IMR-90 (cell line): ENCODE results near the gene GRM6.

Source experiments
- CEBPB ChIP-seq: IDR thresholded peaks from 2 replicates; pipeline ENCODE4 v1.6.1; 2012; ENCODE audit warnings: low read depth, low read length, improper control_type of control experiment
- NFE2L2 ChIP-seq: fragments of 150-350 bp; IDR thresholded peaks from 2 replicates; pipeline ENCODE4 v1.6.1; 2016; ENCODE audit warnings: low read depth, mild to moderate bottlenecking, low read length
- POLR2A ChIP-seq: IDR thresholded peaks from 2 replicates; pipeline ENCODE4 v1.6.1; 2012; ENCODE audit warnings: mild to moderate bottlenecking, low read depth, low read length
- RAD21 ChIP-seq: IDR thresholded peaks from 2 replicates; pipeline ENCODE4 v1.6.1; 2012; ENCODE audit warnings: low read length, improper control_type of control experiment
- RCOR1 ChIP-seq: IDR thresholded peaks from 2 replicates; pipeline ENCODE4 v1.6.1; 2012; ENCODE audit warnings: mild to moderate bottlenecking, low read length, improper control_type of control experiment; ENCODE audit not compliant: insufficient replicate concordance
- TF ChIP-seq, protein P1 (sequence below): conservative IDR thresholded peaks from 2 replicates; pipeline ENCODE4 v1.5.1; 2012; ENCODE audit warnings: mild to moderate bottlenecking, low read depth, low read length, improper control_type of control experiment
- TF ChIP-seq, protein P2 (sequence below): fragments of 150-350 bp; IDR thresholded peaks from 2 replicates; pipeline ENCODE4 v1.6.1; 2017; ENCODE audit warnings: mild to moderate bottlenecking, antibody characterized with exemption, low read length, low read depth

DNA sequence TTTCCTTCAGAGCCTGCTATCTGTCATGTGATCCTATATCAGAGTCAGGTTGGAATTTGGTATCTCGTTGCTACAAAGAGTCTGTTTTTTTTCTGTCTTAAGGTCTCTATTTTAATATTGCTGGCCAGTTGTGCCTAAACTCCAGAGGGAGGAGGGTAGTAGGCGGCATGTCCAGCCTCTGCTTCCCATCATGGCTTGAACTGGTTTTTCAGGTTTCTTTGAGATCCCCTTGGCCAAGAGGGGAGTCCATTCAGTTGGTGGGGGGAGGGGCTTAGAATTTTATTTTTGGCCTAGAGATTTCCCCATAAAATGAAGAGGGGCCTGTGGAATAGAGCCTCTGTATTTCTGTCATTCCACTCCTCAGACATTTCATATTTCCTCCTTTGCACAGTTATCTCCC, 49.6 kb upstream of the GRM6 start:
- TF ChIP-seq, protein P1, sequence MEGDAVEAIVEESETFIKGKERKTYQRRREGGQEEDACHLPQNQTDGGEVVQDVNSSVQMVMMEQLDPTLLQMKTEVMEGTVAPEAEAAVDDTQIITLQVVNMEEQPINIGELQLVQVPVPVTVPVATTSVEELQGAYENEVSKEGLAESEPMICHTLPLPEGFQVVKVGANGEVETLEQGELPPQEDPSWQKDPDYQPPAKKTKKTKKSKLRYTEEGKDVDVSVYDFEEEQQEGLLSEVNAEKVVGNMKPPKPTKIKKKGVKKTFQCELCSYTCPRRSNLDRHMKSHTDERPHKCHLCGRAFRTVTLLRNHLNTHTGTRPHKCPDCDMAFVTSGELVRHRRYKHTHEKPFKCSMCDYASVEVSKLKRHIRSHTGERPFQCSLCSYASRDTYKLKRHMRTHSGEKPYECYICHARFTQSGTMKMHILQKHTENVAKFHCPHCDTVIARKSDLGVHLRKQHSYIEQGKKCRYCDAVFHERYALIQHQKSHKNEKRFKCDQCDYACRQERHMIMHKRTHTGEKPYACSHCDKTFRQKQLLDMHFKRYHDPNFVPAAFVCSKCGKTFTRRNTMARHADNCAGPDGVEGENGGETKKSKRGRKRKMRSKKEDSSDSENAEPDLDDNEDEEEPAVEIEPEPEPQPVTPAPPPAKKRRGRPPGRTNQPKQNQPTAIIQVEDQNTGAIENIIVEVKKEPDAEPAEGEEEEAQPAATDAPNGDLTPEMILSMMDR: no peak
- TF ChIP-seq POLR2A (no peak), RAD21 (no peak), CEBPB (no peak), NFE2L2 (no peak), RCOR1 (no peak)
- TF ChIP-seq, protein P2, sequence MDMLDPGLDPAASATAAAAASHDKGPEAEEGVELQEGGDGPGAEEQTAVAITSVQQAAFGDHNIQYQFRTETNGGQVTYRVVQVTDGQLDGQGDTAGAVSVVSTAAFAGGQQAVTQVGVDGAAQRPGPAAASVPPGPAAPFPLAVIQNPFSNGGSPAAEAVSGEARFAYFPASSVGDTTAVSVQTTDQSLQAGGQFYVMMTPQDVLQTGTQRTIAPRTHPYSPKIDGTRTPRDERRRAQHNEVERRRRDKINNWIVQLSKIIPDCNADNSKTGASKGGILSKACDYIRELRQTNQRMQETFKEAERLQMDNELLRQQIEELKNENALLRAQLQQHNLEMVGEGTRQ: no peak
